Left ventricle myocardium inferior (tissue), 1 donor: ENCODE data around the gene EEFSEC. TPM values are rescaled to one million over a fixed set of nuclear protein-coding genes. Genes with fewer than 3 reads are reported as not detected.

Experiments used
- DNase-seq: peaks from one replicate; pipeline ENCODE4 v3.0.0-alpha.2; 2020
- H3K27ac ChIP-seq: fragments of 200-600 bp; replicated peaks from 2 replicates; pipeline ENCODE4 v1.8.0; 2021
- H3K27me3 ChIP-seq: fragments of 200-600 bp; 2 replicates; pipeline ENCODE4 v1.8.0; 2021; ENCODE audit warnings: low read depth
- H3K36me3 ChIP-seq: fragments of 200-600 bp; 2 replicates; pipeline ENCODE4 v1.8.0; 2021
- H3K4me1 ChIP-seq: fragments of 200-600 bp; 2 replicates; pipeline ENCODE4 v1.8.0; 2021
- H3K4me3 ChIP-seq: fragments of 200-600 bp; 2 replicates; pipeline ENCODE4 v1.8.0; 2021; ENCODE audit warnings: mild to moderate bottlenecking, moderate library complexity
- H3K9me3 ChIP-seq: fragments of 200-600 bp; replicated peaks from 2 replicates; pipeline ENCODE4 v1.8.0; 2021
- CTCF ChIP-seq: fragments of 200-600 bp; IDR thresholded peaks from 2 replicates; pipeline ENCODE4 v1.8.0; 2021; ENCODE audit warnings: antibody characterized with exemption, mild to moderate bottlenecking, borderline replicate concordance
- intact Hi-C: fragments of 100-400 bp; cut with micrococcal nuclease; formaldehyde crosslinking; loops from one replicate; pipeline ENCODE4 v1.11.0; 2022
- total RNA-seq: library from RNA; stranded (reverse); fragmentation: NEBNext Ultra II Directional; extraction: Animal tissue kit (Norgen Biotek cat#: 25700); gene quantifications from one replicate; pipeline ENCODE4 v1.2.1, GENCODE V29; 2021
- donor health status: DM: no; HTN: yes; CAD: no; lungs with severe emphysema.

EEFSEC gene
- total RNA-seq, 1 donor from 2014 or later = 23.7 TPM

GRCh38 chr3:128367221-128367620 lies 213.9 kb downstream of the EEFSEC start:
- Histone ChIP-seq H3K4me3 (no peak overlapping the region), H3K27ac (peak overlapping the region; percentile 90), H3K4me1 (peaks cover 82% of the 10 kb centered on the region), H3K27me3 (no peaks in the 10 kb centered on the region), H3K9me3 (no peaks in the 10 kb centered on the region), H3K36me3 (no peaks in the 10 kb centered on the region)
- no peak for TF ChIP-seq CTCF
- no peak for DNase-seq
- intact Hi-C loops = no loop called here

- no peak for DNase-seq
- Histone ChIP-seq H3K9me3 (no peaks in the 10 kb centered on the region), H3K27me3 (no peaks in the 10 kb centered on the region), H3K4me3 (no peak overlapping the region), H3K27ac (peak overlapping the region; percentile 90), H3K36me3 (no peaks in the 10 kb centered on the region), H3K4me1 (peaks cover 77% of the 10 kb centered on the region)
- intact Hi-C loops = no loop called here
- TF ChIP-seq CTCF = no peak
These were observed 214.5 kb downstream of the EEFSEC start for GRCh38 chr3:128367761-128368160.

GRCh38 chr3:128368626-128369025 lies 215.3 kb downstream of the EEFSEC start:
- H3K27me3 ChIP-seq = no peaks in the 10 kb centered on the region
- H3K4me1 ChIP-seq = peaks cover 69% of the 10 kb centered on the region
- H3K9me3 ChIP-seq = no peaks in the 10 kb centered on the region
- H3K27ac ChIP-seq = peak overlapping the region; percentile 90
- TF ChIP-seq CTCF = no peak
- intact Hi-C loops = no loop called here
- H3K4me3 ChIP-seq = no peak overlapping the region
- no peak for DNase-seq
- H3K36me3 ChIP-seq = no peaks in the 10 kb centered on the region

GRCh38 chr3:128369121-128369703 lies 215.9 kb downstream of the EEFSEC start:
- intact Hi-C loops = no loop called here

GRCh38 chr3:128369881-128370642 lies 216.8 kb downstream of the EEFSEC start:
- peak; percentile 19 for DNase-seq
- H3K36me3 ChIP-seq = no peaks in the 10 kb centered on the region
- H3K4me1 ChIP-seq = peaks cover 60% of the 10 kb centered on the region
- no peak overlapping the region for H3K4me3 ChIP-seq
- H3K27ac ChIP-seq = peak overlapping the region; percentile 90
- H3K9me3 ChIP-seq = no peaks in the 10 kb centered on the region
- intact Hi-C loops = no loop called here
- no peaks in the 10 kb centered on the region for H3K27me3 ChIP-seq
- TF ChIP-seq CTCF = peak; percentile 23

More at GRCh38 chr3:128369121-128369703, 215.9 kb downstream of the EEFSEC start:
- peaks cover 65% of the 10 kb centered on the region for H3K4me1 ChIP-seq
- DNase-seq = peak; percentile 38
- no peaks in the 10 kb centered on the region for H3K36me3 ChIP-seq
- H3K27ac ChIP-seq = peak overlapping the region; percentile 90
- H3K4me3 ChIP-seq = no peak overlapping the region
- H3K27me3 ChIP-seq = no peaks in the 10 kb centered on the region
- no peaks in the 10 kb centered on the region for H3K9me3 ChIP-seq
- TF ChIP-seq CTCF = no peak
